ENCODE results near the gene C5orf63.
A peak's percentile ranks its signal among the peaks of the same experiment; 100 is the strongest.
"Not testable (repeated sequence)": the region's sequence is repeated elsewhere in the genome, so short reads cannot be mapped to it uniquely, and the experiment has no call there.

Gene C5orf63

DNA sequence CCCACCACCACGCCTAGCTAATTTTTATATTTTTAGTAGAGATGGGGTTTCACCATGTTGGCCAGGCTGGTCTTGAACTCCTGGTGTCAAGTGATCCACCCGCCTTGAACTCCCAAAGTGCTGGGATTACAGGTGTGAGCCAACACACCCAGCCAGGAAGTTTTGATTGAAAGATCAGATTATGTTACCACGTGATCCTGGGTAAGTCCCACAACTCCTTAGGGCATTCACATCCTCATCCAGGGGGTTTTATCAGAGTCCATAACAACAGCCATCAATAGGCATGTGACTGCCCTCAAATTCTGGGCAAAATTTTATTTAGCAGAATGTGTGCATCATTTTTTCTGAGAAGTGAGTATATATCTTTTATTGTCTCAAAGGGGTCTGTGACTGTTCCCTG lies 68.0 kb downstream of the C5orf63 start:
- DNase-seq: not testable (repeated sequence)

DNA sequence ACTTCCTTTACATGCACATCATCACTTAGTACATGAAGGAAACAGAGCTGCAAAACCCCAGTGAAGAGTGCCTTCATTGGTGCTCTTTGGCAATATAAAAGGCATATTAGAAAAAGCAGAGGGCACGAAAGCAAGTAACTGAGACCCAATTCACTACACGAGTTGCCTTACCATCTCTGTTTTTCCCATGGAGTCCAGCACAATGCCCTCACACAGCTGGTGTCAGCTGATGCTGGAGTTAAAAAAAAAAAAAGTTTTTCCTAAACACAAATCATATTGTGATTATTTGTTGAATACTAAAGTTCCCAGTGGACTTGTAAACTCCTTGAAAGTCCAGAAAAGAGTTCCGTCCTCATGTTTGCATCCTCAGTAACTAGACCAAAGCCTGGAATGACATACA lies 68.6 kb downstream of the C5orf63 start:
- no peak for DNase-seq

DNA sequence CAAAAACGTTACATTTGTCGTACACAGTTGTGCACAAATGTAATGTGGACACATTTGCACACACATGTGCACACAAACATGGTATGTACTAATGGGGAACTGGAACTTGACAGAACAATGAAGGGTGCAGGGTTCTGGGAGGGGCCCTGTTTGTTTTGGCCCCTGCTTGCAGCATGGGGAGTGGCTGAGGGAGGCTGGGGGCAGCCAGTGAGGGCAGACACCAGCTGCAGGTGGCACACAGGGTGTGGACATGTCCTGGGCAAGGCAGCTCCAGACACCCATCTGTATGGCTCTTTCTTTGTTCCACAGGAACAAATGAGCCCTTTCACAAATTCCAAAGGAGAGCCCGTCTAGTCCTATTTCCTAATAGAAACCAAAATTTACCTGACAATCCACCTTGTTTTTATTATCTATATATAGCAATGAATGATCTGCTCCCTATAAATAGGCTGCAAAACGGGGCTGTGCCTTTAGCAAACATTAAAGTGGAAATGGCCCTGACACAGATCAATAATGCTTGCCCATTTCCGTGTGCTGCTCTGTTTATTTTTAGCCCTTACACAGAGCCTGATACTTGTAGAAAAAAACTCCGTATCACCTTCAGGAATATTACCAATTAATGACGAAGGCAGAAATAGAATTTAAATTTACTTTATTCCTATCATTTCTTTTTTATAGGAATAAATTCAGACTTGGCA lies 69.4 kb downstream of the C5orf63 start:
- DNase-seq: no peak

DNA sequence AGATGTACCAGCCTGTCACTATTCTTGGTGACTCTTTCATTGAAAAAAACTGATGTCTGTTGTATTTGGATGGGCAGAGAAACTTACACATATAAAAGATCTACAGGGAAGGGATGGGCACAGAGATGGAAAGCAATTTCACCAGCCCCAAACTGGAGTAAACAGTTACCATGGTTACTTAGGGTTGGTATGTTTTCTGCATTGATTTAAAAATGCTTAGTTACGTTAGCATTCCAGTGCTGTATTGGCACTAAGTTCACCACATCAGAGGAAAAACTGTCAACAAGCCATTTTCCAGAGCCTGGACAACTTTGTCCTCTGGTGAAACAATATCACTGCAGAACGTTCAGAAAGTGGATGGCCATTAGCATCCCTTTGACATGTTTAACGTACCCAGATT lies 70.9 kb downstream of the C5orf63 start:
- no peak for DNase-seq

DNA sequence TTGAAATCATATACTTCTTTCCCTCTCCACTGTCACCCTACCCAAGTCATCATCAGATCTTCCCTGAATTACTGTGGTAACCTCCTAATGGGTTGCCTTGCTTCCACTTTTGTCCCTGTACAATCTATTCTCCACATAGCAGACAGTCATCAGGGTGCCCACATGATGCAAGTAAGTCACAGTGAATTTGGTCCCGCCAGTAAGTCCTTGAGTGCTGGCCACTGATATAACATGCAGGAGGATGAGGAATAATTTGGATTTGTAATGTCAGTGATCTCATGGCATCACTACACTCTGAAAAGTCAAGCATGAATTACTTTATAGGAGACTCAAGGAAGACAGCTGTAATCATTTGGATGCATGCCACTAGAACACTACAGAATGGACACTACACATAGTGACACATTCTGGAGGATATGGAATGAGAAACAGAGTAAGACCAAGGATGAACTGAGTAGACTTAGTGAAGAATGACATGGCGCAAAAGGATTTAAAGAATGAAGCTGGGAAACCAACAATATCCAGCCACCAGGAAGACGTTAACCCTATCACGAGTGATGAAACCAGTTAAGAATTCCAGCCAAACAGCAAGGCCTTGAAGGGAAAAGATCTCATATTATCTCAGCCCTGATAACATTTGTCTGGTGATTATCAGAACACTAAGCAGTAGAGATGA lies 71.5 kb downstream of the C5orf63 start:
- DNase-seq: peak; percentile 19
